ENCODE measurements around the gene NBPF1.
A peak's percentile ranks its signal among the peaks of the same experiment; 100 is the strongest.
"Not testable (repeated sequence)": the region's sequence is repeated elsewhere in the genome, so short reads cannot be mapped to it uniquely, and the experiment has no call there.

NBPF1 gene

GRCh38 chr1:16639091-16640031 lies 26.0 kb upstream of the NBPF1 start:
- H3K36me3 ChIP-seq (ENCODE audit: control insufficient read depth in 2 of 2, insufficient read depth in 2 of 2, low read length in 2 of 2); H3K4me3 ChIP-seq (ENCODE audit: low read length in 2 of 2); H3K9ac ChIP-seq (ENCODE audit: low read length in 2 of 2); H3K27ac ChIP-seq (ENCODE audit: low read length); H3K9me3 ChIP-seq (ENCODE audit: control insufficient read depth in 2 of 2, low read length in 2 of 2); H3K27me3 ChIP-seq (ENCODE audit: control insufficient read depth in 1 of 2, insufficient read depth in 2 of 2, low read length in 2 of 2): not testable (repeated sequence)
- H3K4me1 ChIP-seq (ENCODE audit: control insufficient read depth, insufficient read depth, low read length): peaks cover 26% of the 10 kb centered on the region

DNA sequence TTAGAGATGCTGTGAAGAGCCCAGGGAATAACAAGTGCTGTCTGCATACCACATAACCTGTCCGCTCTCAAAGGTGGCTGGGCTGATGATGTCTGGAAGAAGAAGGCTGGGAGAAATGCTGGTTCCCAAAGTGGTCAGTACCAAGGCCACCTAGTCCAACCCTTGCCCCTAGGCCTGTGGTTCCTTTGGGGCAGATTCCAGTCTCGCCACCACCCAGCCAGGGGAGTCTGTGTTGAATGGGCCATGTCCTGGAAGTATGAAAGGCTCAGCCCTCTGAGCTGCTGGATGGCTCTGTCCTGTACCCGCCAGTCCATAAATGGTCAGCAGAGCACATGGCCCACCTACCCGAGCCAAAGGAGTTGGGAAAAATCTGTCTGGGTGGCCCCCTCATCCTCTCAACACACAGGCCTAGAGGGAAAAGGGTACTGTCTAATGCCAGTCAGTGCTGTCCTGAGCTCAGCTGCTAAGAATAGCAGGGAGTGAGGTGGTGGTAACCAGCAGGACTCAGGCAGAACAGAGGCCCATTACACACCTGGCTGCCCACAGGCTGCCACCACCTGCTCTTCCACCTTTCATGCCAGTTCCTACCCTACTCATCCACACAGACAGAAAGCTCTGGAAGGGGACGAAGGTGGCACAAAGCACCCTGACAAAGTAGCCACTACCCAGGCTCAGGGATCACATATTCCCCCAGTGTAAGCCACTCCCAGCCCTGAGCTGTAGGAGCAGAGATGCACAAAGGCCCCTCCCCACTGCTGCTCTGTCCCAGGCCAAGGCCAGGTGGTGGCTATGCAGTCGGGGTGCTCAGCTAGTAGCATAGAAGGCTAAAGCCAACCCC lies 24.8 kb upstream of the NBPF1 start:
- H3K27ac ChIP-seq (ENCODE audit: low read length); H3K27me3 ChIP-seq (ENCODE audit: control insufficient read depth in 1 of 2, insufficient read depth in 2 of 2, low read length in 2 of 2); H3K4me3 ChIP-seq (ENCODE audit: low read length in 2 of 2); H3K9me3 ChIP-seq (ENCODE audit: control insufficient read depth in 2 of 2, low read length in 2 of 2): not testable (repeated sequence)
- peak overlapping the region in 1 of 2 donors; percentile 21 for H3K9ac ChIP-seq (ENCODE audit: low read length in 2 of 2)
- H3K4me1 ChIP-seq (ENCODE audit: control insufficient read depth, insufficient read depth, low read length): peaks cover 14% of the 10 kb centered on the region
- H3K36me3 ChIP-seq (ENCODE audit: control insufficient read depth in 2 of 2, insufficient read depth in 2 of 2, low read length in 2 of 2): peaks cover 10 to 13% of the 10 kb centered on the region in 2 donors

- not testable (repeated sequence) for H3K4me1 ChIP-seq (ENCODE audit: control insufficient read depth, insufficient read depth, low read length); H3K27me3 ChIP-seq (ENCODE audit: control insufficient read depth in 1 of 2, insufficient read depth in 2 of 2, low read length in 2 of 2); H3K4me3 ChIP-seq (ENCODE audit: low read length in 2 of 2); H3K9me3 ChIP-seq (ENCODE audit: control insufficient read depth in 2 of 2, low read length in 2 of 2); H3K27ac ChIP-seq (ENCODE audit: low read length)
- Histone ChIP-seq H3K9ac (ENCODE audit: low read length in 2 of 2) (peak overlapping the region in 1 of 2 donors; percentile 36), H3K36me3 (ENCODE audit: control insufficient read depth in 2 of 2, insufficient read depth in 2 of 2, low read length in 2 of 2) (peaks cover 23 to 25% of the 10 kb centered on the region in 2 donors)
These were observed 23.3 kb upstream of the NBPF1 start for GRCh38 chr1:16636551-16637195.

DNA sequence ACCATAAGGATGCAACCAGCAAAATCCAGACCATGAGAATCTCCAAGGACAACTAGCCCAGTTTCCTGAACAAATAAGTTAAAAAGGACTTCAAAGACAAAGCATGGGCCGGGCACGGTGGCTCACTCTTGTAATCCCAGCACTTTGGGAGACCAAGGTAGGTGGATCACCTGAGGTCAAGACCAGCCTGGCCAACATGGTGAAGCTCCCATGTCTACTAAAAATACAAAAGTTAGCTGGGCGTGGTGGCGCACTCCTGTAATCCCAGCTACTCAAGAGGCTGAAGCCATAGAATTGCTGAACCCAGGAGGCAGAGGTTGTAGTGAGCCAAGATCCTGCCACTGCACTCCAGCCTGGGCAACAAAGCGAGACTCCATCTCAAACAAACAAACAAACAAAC lies 22.6 kb upstream of the NBPF1 start:
- H3K36me3 ChIP-seq (ENCODE audit: control insufficient read depth in 2 of 2, insufficient read depth in 2 of 2, low read length in 2 of 2): peaks cover 30 to 32% of the 10 kb centered on the region in 2 donors
- not testable (repeated sequence) for H3K4me3 ChIP-seq (ENCODE audit: low read length in 2 of 2); H3K4me1 ChIP-seq (ENCODE audit: control insufficient read depth, insufficient read depth, low read length); H3K27ac ChIP-seq (ENCODE audit: low read length); H3K27me3 ChIP-seq (ENCODE audit: control insufficient read depth in 1 of 2, insufficient read depth in 2 of 2, low read length in 2 of 2); H3K9me3 ChIP-seq (ENCODE audit: control insufficient read depth in 2 of 2, low read length in 2 of 2); H3K9ac ChIP-seq (ENCODE audit: low read length in 2 of 2)

GRCh38 chr1:16633540-16634282 lies 20.3 kb upstream of the NBPF1 start:
- not testable (repeated sequence) for H3K9ac ChIP-seq (ENCODE audit: low read length in 2 of 2); H3K27me3 ChIP-seq (ENCODE audit: control insufficient read depth in 1 of 2, insufficient read depth in 2 of 2, low read length in 2 of 2); H3K4me3 ChIP-seq (ENCODE audit: low read length in 2 of 2); H3K27ac ChIP-seq (ENCODE audit: low read length); H3K9me3 ChIP-seq (ENCODE audit: control insufficient read depth in 2 of 2, low read length in 2 of 2); H3K4me1 ChIP-seq (ENCODE audit: control insufficient read depth, insufficient read depth, low read length)
- H3K36me3 ChIP-seq (ENCODE audit: control insufficient read depth in 2 of 2, insufficient read depth in 2 of 2, low read length in 2 of 2): peaks cover 47% of the 10 kb centered on the region in 2 donors

DNA sequence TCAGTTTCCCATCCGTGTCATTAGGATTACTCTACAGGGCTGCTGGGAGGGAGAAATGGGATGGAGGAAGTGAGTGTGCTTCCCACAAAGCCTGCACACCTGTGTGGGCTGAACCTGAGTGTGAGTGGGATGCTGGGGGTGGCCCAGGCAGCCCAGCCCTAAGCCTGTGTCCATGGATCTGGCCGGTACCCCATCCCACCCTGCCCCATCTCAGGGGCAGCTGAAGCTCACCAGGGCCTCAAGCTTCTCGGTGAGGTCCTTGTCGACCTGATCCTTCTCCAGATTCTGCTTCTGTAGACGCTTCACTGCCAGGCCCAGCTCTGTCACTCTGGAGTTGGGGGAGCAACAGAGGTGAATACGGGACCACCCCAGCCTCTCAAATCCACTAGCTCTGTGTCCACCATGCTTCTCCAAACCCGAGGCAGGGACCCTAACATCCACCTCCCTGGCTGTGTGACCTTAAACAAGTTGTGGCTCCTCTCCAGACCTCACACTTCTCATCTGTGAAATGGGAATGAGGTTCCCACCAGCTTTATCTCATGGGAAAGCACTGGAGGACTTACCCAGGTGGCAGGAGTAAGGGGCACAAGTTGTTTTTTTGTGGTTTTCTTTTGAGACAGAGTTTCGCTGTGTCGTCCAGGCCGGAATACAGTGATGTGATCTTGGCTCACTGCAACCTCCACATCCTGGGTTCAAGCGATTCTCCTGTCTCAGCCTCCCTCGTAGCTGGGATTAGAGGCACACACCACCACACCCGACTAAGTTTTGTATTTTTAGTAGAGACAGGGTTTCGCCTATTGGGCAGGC lies 18.9 kb upstream of the NBPF1 start:
- not testable (repeated sequence) for H3K27me3 ChIP-seq (ENCODE audit: control insufficient read depth in 1 of 2, insufficient read depth in 2 of 2, low read length in 2 of 2); H3K27ac ChIP-seq (ENCODE audit: low read length); H3K4me3 ChIP-seq (ENCODE audit: low read length in 2 of 2); H3K4me1 ChIP-seq (ENCODE audit: control insufficient read depth, insufficient read depth, low read length); H3K9me3 ChIP-seq (ENCODE audit: control insufficient read depth in 2 of 2, low read length in 2 of 2)
- Histone ChIP-seq H3K9ac (ENCODE audit: low read length in 2 of 2) (peak overlapping the region in 1 of 2 donors; percentile 47), H3K36me3 (ENCODE audit: control insufficient read depth in 2 of 2, insufficient read depth in 2 of 2, low read length in 2 of 2) (peaks cover 55 to 56% of the 10 kb centered on the region in 2 donors)

DNA sequence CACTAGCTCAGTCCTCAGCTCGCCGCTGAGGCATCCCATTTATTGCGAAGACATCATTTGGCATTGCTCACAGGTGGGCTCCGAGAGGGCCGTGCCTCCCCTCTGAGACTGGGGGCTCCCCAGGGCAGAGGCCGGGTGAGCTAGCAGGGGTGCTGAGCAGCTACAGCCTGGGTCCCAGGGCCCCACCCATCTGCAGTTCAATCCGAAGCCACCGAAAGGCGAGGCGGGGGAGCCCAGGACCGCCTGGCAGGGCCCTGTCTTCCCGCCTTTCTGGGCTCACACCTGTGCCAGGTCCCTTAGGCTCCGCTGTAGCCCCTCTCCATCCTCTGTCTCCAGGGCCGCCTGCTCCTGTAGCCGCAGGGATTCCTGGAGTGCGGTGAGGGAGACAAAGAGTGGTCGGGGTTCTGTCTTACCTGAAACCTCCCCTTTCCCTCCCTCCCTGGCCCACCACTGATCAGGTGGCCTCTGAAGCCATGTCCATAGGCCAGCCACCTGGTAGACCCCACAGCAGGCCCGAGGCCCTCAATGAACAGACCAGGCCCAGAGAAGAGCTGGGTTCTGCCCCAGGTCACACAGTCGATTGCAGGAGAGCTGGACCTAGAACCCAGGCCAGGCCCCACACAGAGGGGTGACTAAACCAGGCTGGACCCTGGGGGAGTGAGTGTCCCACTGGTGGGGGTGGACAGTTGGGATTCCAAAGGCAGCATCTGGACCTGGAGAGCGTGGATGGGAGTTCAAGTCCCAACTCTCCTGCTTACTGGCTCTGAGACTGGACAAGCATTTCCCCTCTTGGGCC lies 18.1 kb upstream of the NBPF1 start:
- H3K27me3 ChIP-seq (ENCODE audit: control insufficient read depth in 1 of 2, insufficient read depth in 2 of 2, low read length in 2 of 2): no peaks in the 10 kb centered on the region
- peak overlapping the region in 1 of 2 donors; percentile 47 for H3K9ac ChIP-seq (ENCODE audit: low read length in 2 of 2)
- H3K9me3 ChIP-seq (ENCODE audit: control insufficient read depth in 2 of 2, low read length in 2 of 2): no peaks in the 10 kb centered on the region
- peaks cover 57 to 61% of the 10 kb centered on the region in 2 donors for H3K36me3 ChIP-seq (ENCODE audit: control insufficient read depth in 2 of 2, insufficient read depth in 2 of 2, low read length in 2 of 2)
- no peak overlapping the region for H3K27ac ChIP-seq (ENCODE audit: low read length)
- peaks cover 3% of the 10 kb centered on the region for H3K4me1 ChIP-seq (ENCODE audit: control insufficient read depth, insufficient read depth, low read length)
- H3K4me3 ChIP-seq (ENCODE audit: low read length in 2 of 2): no peak overlapping the region

DNA sequence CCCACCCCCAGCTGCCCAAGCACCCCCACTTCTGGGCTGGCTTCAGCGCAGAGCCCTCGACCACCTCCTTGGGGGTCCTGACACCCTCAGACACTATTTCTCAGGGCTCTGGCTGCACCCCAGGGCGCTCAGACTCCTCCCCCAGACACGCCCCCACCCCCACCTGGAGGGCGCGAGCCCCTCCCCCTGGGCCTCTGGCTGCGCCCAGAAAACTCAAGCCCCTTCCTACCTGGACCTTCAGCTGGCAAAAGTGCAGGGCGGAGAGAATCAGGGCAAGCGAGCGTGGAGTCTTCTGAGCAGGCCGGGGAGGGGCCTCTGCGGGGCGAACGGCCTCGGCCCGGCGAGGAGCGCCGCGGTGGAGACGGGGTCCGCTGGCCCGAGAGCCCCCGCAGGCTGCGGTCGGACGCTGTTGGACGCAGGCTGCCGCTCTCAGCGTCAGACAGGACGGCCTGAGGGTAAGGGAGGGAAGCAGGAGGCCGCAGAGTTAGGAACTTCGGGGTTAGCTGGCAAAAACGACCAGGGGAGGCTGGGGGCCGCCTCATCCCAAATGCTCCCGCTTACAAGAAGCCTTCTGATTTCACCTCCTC lies 17.4 kb upstream of the NBPF1 start:
- no peak overlapping the region for H3K27ac ChIP-seq (ENCODE audit: low read length)
- H3K9me3 ChIP-seq (ENCODE audit: control insufficient read depth in 2 of 2, low read length in 2 of 2): no peaks in the 10 kb centered on the region
- no peak overlapping the region for H3K4me3 ChIP-seq (ENCODE audit: low read length in 2 of 2)
- peaks cover 64 to 68% of the 10 kb centered on the region in 2 donors for H3K36me3 ChIP-seq (ENCODE audit: control insufficient read depth in 2 of 2, insufficient read depth in 2 of 2, low read length in 2 of 2)
- H3K27me3 ChIP-seq (ENCODE audit: control insufficient read depth in 1 of 2, insufficient read depth in 2 of 2, low read length in 2 of 2): no peaks in the 10 kb centered on the region
- H3K9ac ChIP-seq (ENCODE audit: low read length in 2 of 2): no peak overlapping the region
- H3K4me1 ChIP-seq (ENCODE audit: control insufficient read depth, insufficient read depth, low read length): peaks cover 6% of the 10 kb centered on the region

DNA sequence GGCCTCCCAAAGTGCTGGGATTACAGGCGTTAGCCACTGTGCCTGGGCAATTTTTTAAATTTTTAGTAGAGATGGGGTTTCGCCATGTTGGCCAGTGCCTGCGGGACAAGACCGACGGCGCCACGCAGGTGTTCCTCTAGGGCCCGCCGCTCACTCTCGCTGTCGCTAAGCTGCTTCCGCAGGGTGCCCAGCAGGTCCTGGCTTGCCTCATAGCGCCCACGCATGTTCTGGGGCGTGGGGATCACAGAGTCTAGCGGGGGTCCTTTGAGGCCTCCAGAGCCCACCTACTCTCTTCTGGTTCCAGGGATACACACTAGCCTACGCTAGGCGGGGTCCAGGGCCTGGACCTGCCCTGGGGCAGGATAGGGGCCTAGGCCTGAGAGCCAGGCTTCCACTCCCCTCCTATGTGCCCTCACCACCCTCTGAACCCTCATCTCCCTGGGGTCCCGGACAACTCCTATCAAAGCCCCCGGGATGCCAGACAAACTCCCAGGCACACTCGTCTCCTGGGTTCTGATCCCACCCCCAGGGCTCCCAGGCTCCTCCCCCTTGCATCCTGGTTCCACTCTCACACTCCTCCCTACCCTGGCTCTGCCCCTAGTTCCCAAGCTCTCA lies 16.7 kb upstream of the NBPF1 start:
- peaks cover 69 to 73% of the 10 kb centered on the region in 2 donors for H3K36me3 ChIP-seq (ENCODE audit: control insufficient read depth in 2 of 2, insufficient read depth in 2 of 2, low read length in 2 of 2)
- not testable (repeated sequence) for H3K9ac ChIP-seq (ENCODE audit: low read length in 2 of 2); H3K4me3 ChIP-seq (ENCODE audit: low read length in 2 of 2); H3K27ac ChIP-seq (ENCODE audit: low read length); H3K9me3 ChIP-seq (ENCODE audit: control insufficient read depth in 2 of 2, low read length in 2 of 2); H3K4me1 ChIP-seq (ENCODE audit: control insufficient read depth, insufficient read depth, low read length); H3K27me3 ChIP-seq (ENCODE audit: control insufficient read depth in 1 of 2, insufficient read depth in 2 of 2, low read length in 2 of 2)
